Peyer's patch (tissue), 4 donors: ENCODE measurements around the gene VTCN1. TPM values are rescaled to one million over a fixed set of nuclear protein-coding genes. Genes with fewer than 3 reads are reported as not detected.

Experiments
- DNase-seq, 3 donors: peaks; one replicate each; pipeline ENCODE4 v3.0.0-alpha.2; 2017 to 2019
- H3K27ac ChIP-seq, 4 donors: fragments of 200-600 bp; sonication (generic); one replicate each; pipeline ENCODE4 v1.5.1; 2016 to 2019
- H3K27me3 ChIP-seq, 2 donors: fragments of 200-600 bp; sonication (generic); one replicate each; pipeline ENCODE4 v1.5.1; 2019
- H3K36me3 ChIP-seq, 3 donors: fragments of 200-600 bp; sonication (generic); one replicate each; pipeline ENCODE4 v1.5.1; 2016 to 2019
- H3K4me1 ChIP-seq, 4 donors: fragments of 200-600 bp; sonication (generic); one replicate each; pipeline ENCODE4 v1.5.1; 2016 to 2019
- H3K4me3 ChIP-seq, 4 donors: fragments of 200-600 bp; sonication (generic); 1 replicate in 3 of 4; 2 replicates in 1 of 4; pipeline ENCODE4 v1.5.1; 2016 to 2019; ENCODE audit warnings: mild to moderate bottlenecking in 1 of 4
- H3K9me3 ChIP-seq, 4 donors: fragments of 200-600 bp; sonication (generic); one replicate each; pipeline ENCODE4 v1.5.1; 2016 to 2019; ENCODE audit warnings: mild to moderate bottlenecking in 1 of 4
- CTCF ChIP-seq, 6 experiments: fragments of 450-650 bp in 4 of 6; fragments of 200-600 bp in 2 of 6; sonication (generic) in 1 of 6; IDR thresholded peaks; one replicate each; pipeline ENCODE4 v1.5.1; 2017 to 2019; ENCODE audit warnings: antibody characterized with exemption in 6 of 6, mild to moderate bottlenecking in 3 of 6, moderate library complexity in 1 of 6
- POLR2A ChIP-seq, 2 donors: fragments of 450-650 bp; IDR thresholded peaks; one replicate each; pipeline ENCODE4 v1.5.1; 2017; ENCODE audit warnings: antibody characterized with exemption in 2 of 2, mild to moderate bottlenecking in 2 of 2, moderate library complexity in 2 of 2
- total RNA-seq, 4 donors: library from RNA; depleted of rRNA; stranded (reverse); fragments of >200 nt; gene quantifications; one replicate each; pipeline ENCODE4 v1.1.0, GENCODE V29; 2016

Gene VTCN1
- total RNA-seq, 4 donors from 2014 or later = not detected

GRCh38 chr1:117150316-117150715 lies 60.4 kb downstream of the VTCN1 start:
- no peaks in the 10 kb centered on the region for H3K27me3 ChIP-seq
- H3K4me1 ChIP-seq = no peaks in the 10 kb centered on the region
- H3K4me3 ChIP-seq = no peak overlapping the region
- no peaks in the 10 kb centered on the region for H3K9me3 ChIP-seq
- no peak overlapping the region for H3K27ac ChIP-seq
- H3K36me3 ChIP-seq = no peaks in the 10 kb centered on the region
- TF ChIP-seq CTCF (IDR thresholded peaks at IDR 0.05) (no peak), POLR2A (IDR thresholded peaks at IDR 0.05) (no peak)
- no peak for DNase-seq

- Histone ChIP-seq H3K27ac (no peak overlapping the region), H3K9me3 (no peaks in the 10 kb centered on the region), H3K27me3 (no peaks in the 10 kb centered on the region), H3K36me3 (no peaks in the 10 kb centered on the region), H3K4me3 (no peak overlapping the region), H3K4me1 (no peaks in the 10 kb centered on the region)
- TF ChIP-seq CTCF (IDR thresholded peaks at IDR 0.05) (no peak), POLR2A (IDR thresholded peaks at IDR 0.05) (no peak)
- DNase-seq = no peak
Observed at GRCh38 chr1:117147856-117148588, 62.7 kb downstream of the VTCN1 start.

GRCh38 chr1:117147341-117147831 lies 63.3 kb downstream of the VTCN1 start:
- DNase-seq = no peak
- H3K27me3 ChIP-seq = no peaks in the 10 kb centered on the region
- TF ChIP-seq POLR2A (IDR thresholded peaks at IDR 0.05) = no peak
- H3K4me3 ChIP-seq = no peak overlapping the region
- no peaks in the 10 kb centered on the region for H3K9me3 ChIP-seq
- H3K4me1 ChIP-seq = no peaks in the 10 kb centered on the region
- no peaks in the 10 kb centered on the region for H3K36me3 ChIP-seq
- H3K27ac ChIP-seq = no peak overlapping the region

GRCh38 chr1:117146575-117147340 lies 64.0 kb downstream of the VTCN1 start:
- no peaks in the 10 kb centered on the region for H3K4me1 ChIP-seq
- H3K36me3 ChIP-seq = no peaks in the 10 kb centered on the region
- TF ChIP-seq POLR2A (IDR thresholded peaks at IDR 0.05) = no peak
- no peak for TF ChIP-seq CTCF (IDR thresholded peaks at IDR 0.05)
- no peaks in the 10 kb centered on the region for H3K27me3 ChIP-seq
- no peak for DNase-seq
- no peak overlapping the region for H3K4me3 ChIP-seq
- no peaks in the 10 kb centered on the region for H3K9me3 ChIP-seq
- no peak overlapping the region for H3K27ac ChIP-seq

GRCh38 chr1:117146072-117146471 lies 64.7 kb downstream of the VTCN1 start:
- DNase-seq = no peak
- TF ChIP-seq POLR2A (IDR thresholded peaks at IDR 0.05) = no peak
- no peak for TF ChIP-seq CTCF (IDR thresholded peaks at IDR 0.05)
- H3K27ac ChIP-seq = no peak overlapping the region
- no peaks in the 10 kb centered on the region for H3K9me3 ChIP-seq
- no peak overlapping the region for H3K4me3 ChIP-seq
- no peaks in the 10 kb centered on the region for H3K36me3 ChIP-seq
- no peaks in the 10 kb centered on the region for H3K27me3 ChIP-seq
- H3K4me1 ChIP-seq = no peaks in the 10 kb centered on the region

GRCh38 chr1:117143871-117144270 lies 66.9 kb downstream of the VTCN1 start:
- DNase-seq = no peak
- Histone ChIP-seq H3K27ac (no peak overlapping the region), H3K27me3 (no peaks in the 10 kb centered on the region), H3K4me3 (no peak overlapping the region), H3K9me3 (no peaks in the 10 kb centered on the region), H3K4me1 (no peaks in the 10 kb centered on the region), H3K36me3 (no peaks in the 10 kb centered on the region)
- no peak for TF ChIP-seq POLR2A (IDR thresholded peaks at IDR 0.05)
- no peak for TF ChIP-seq CTCF (IDR thresholded peaks at IDR 0.05)
